Lower lobe of right lung (tissue), 2 donors: ENCODE measurements around the gene ZNF385B. TPM values are rescaled to one million over a fixed set of nuclear protein-coding genes. Genes with fewer than 3 reads are reported as not detected.

Experiments
- ATAC-seq, 2 donors: fragments of 200-7000 bp; cut with Tn5 transposase; one replicate each; pipeline ENCODE4 v1.9.1; 2020 to 2022; ENCODE audit warnings: mild to moderate bottlenecking in 2 of 2, moderate library complexity in 2 of 2
- DNase-seq: peaks from one replicate; pipeline ENCODE4 v3.0.0-alpha.2; 2020
- H3K27ac ChIP-seq: fragments of 200-600 bp; one replicate; pipeline ENCODE4 v1.8.0; 2022
- H3K27me3 ChIP-seq: fragments of 200-600 bp; one replicate; pipeline ENCODE4 v1.8.0; 2022; ENCODE audit warnings: low read depth
- H3K36me3 ChIP-seq: fragments of 200-600 bp; one replicate; pipeline ENCODE4 v1.8.0; 2022; ENCODE audit warnings: mild to moderate bottlenecking
- H3K4me1 ChIP-seq: fragments of 200-600 bp; one replicate; pipeline ENCODE4 v1.8.0; 2022
- H3K4me3 ChIP-seq: fragments of 200-600 bp; one replicate; pipeline ENCODE4 v1.8.0; 2022; ENCODE audit warnings: mild to moderate bottlenecking
- H3K9me3 ChIP-seq: fragments of 200-600 bp; one replicate; pipeline ENCODE4 v1.8.0; 2022
- intact Hi-C: fragments of 100-400 bp; cut with DNase I; formaldehyde crosslinking; loops from one replicate; pipeline ENCODE4 v1.11.0; 2022
- total RNA-seq: library from RNA; stranded (reverse); fragmentation: NEBNext Ultra II Directional; extraction: Animal tissue kit (Norgen Biotek cat#: 25700); gene quantifications from one replicate; pipeline ENCODE4 v1.2.1, GENCODE V29; 2021
- TF ChIP-seq, protein P1 (sequence below): fragments of 200-600 bp; IDR thresholded peaks from one replicate; pipeline ENCODE4 v1.8.0; 2022; ENCODE audit warnings: antibody characterized with exemption, mild to moderate bottlenecking
- donor health status: DM: no; HTN: yes; CAD: no; lungs with severe emphysema.

ZNF385B gene
- total RNA-seq, 1 donor from 2014 or later: 63.2 TPM

DNA sequence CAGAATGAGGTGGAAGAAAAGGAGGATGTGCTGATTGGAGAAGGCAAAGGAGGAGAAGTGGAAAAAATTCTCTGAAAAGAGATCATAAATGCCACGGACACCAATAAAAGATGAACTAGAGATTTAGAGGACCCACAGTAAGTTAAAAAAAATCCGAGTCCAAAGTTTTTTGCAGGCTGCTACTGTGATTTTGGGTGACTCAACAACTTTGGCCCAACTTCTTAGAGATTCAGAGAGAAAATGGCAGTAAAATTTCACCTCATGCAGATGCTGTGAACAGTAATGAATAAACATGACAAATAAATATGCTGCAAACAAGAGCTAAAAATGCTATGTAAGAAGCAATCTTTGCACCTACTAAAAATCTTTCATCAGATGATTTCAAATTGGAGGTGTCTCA is 419.9 kb downstream of the ZNF385B start:
- DNase-seq (no peak), ATAC-seq (no peak)
- Histone ChIP-seq H3K4me1 (no peaks in the 10 kb centered on the region), H3K9me3 (no peaks in the 10 kb centered on the region), H3K4me3 (no peak overlapping the region), H3K27me3 (no peaks in the 10 kb centered on the region), H3K36me3 (peaks cover 9% of the 10 kb centered on the region), H3K27ac (no peak overlapping the region)
- intact Hi-C loops: no loop called here
- TF ChIP-seq, protein P1, sequence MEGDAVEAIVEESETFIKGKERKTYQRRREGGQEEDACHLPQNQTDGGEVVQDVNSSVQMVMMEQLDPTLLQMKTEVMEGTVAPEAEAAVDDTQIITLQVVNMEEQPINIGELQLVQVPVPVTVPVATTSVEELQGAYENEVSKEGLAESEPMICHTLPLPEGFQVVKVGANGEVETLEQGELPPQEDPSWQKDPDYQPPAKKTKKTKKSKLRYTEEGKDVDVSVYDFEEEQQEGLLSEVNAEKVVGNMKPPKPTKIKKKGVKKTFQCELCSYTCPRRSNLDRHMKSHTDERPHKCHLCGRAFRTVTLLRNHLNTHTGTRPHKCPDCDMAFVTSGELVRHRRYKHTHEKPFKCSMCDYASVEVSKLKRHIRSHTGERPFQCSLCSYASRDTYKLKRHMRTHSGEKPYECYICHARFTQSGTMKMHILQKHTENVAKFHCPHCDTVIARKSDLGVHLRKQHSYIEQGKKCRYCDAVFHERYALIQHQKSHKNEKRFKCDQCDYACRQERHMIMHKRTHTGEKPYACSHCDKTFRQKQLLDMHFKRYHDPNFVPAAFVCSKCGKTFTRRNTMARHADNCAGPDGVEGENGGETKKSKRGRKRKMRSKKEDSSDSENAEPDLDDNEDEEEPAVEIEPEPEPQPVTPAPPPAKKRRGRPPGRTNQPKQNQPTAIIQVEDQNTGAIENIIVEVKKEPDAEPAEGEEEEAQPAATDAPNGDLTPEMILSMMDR: no peak

DNA sequence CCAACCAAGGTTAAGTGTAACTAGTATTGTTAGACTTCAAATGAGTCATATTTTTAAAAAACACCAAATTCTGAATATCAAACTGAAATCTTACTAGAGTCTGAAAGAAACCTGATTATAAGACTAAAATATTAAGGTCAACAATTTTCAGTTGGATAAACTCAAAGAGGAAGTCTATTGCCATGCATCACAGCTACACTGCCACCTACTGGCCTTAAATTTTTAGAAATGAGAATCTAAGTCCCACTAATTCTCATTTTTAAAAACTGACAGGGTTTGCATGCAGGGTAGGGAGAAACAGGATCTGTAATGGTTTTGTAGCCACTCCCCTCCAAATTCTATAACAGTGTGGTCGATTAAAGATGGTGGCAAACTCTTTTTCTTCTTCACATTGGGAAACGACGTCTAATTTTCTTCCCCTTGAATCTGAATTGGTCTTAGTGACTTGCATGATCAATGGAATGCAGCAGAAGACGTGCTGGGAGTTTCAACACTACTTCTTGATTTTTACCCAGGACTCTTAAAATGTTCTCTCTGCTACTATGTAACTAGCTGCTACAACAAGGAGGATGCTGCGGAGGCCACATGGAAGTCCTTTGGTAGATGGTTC is 420.7 kb downstream of the ZNF385B start:
- H3K4me1 ChIP-seq: no peaks in the 10 kb centered on the region
- H3K9me3 ChIP-seq: no peaks in the 10 kb centered on the region
- H3K27ac ChIP-seq: no peak overlapping the region
- H3K4me3 ChIP-seq: no peak overlapping the region
- TF ChIP-seq, protein P1: peak; percentile 62
- DNase-seq: no peak
- H3K36me3 ChIP-seq: peaks cover 9% of the 10 kb centered on the region
- no peaks in the 10 kb centered on the region for H3K27me3 ChIP-seq
- intact Hi-C loops: no loop called here
- peak; percentile 49 to 52 for ATAC-seq

DNA sequence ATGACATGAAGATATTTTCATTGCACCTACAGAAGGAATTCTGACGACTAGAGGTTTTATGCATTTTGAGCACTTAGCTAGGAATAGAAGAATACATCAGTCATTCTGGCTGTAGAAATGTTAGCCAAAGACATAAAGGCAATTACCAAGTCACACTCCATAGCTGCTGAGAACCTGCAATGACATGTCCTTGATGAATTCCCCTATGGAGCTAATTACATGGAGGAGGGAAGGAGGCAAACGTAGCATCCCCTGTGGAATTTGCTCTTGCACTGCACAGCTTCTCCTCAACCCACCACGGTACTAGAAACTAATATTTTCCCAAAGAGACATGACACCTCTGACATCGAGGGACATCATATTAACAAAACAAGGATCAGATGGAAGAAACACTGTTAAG is 422.8 kb downstream of the ZNF385B start:
- Histone ChIP-seq H3K36me3 (no peaks in the 10 kb centered on the region), H3K27ac (no peak overlapping the region), H3K27me3 (no peaks in the 10 kb centered on the region), H3K4me1 (no peaks in the 10 kb centered on the region), H3K4me3 (no peak overlapping the region), H3K9me3 (no peaks in the 10 kb centered on the region)
- intact Hi-C loops: no loop called here
- TF ChIP-seq, protein P1: no peak
- DNase-seq: no peak
- no peak for ATAC-seq

DNA sequence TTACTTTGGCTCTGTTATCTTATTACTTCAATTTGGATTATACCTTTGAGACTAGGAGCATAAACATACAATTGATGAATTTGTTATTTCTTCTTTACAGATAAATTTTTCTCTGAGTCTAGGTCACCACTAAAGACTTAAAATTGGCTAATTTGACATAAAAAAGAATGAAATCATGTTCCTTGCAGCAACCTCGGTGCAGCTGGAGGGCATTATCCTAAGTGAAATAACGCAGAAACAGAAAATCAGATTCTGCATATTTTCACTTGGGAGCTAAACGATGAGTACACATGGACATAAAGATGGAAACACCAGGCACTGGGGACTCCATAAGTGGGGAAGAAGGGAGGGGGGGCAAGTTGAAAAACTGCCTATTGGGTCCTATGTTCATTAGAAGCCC is 424.0 kb downstream of the ZNF385B start:
- TF ChIP-seq, protein P1: no peak

DNA sequence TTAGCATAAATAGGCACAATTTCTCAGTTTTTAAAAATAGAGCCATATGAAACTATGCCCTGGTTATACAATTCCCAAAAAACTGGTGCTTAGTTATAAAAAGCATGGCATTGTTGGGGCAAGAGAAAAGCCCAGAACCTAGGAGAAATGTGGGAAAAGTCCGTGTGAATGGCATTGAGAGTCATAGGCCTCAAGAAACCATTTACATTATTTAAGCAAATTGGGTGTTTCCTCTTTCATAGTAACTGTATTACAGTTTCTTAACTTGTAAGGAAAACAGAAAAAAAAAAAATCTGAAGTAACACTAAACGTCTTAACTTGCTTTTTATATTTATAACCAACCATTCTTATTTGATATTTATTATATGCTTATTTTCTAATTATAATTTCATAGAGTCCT is 425.8 kb downstream of the ZNF385B start:
- no peak overlapping the region for H3K4me3 ChIP-seq
- H3K9me3 ChIP-seq: no peaks in the 10 kb centered on the region
- no peak for DNase-seq
- no peaks in the 10 kb centered on the region for H3K4me1 ChIP-seq
- H3K27me3 ChIP-seq: no peaks in the 10 kb centered on the region
- no peak for ATAC-seq
- intact Hi-C loops: no loop called here
- H3K27ac ChIP-seq: no peak overlapping the region
- no peaks in the 10 kb centered on the region for H3K36me3 ChIP-seq
- TF ChIP-seq, protein P1: no peak

More for the DNA sequence above, 424.0 kb downstream of the ZNF385B start:
- ATAC-seq: no peak
- no peak overlapping the region for H3K4me3 ChIP-seq
- no peaks in the 10 kb centered on the region for H3K27me3 ChIP-seq
- intact Hi-C loops: no loop called here
- H3K36me3 ChIP-seq: no peaks in the 10 kb centered on the region
- H3K27ac ChIP-seq: no peak overlapping the region
- no peak for DNase-seq
- H3K9me3 ChIP-seq: no peaks in the 10 kb centered on the region
- no peaks in the 10 kb centered on the region for H3K4me1 ChIP-seq
